ENCODE measurements around the gene ARNT2.

DNA sequence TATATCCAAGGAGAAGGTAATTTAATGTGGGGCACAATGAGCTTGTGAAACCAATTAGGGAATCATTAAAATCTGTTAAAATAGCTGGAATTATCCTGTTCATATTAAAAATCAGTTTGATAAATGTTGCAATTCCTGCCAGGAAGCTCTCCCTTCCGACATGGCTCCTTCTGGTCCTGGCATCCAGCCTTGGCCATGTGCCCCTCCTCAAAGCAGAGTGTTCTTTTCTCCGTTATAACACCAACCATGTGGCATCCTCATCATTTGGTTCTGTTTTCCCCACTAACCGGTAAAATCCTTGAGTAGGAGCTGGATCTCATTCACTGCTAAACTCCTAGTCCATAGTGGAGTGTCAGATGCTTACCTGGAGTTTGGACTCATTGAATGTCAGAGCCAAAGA, 127.2 kb downstream of the ARNT2 start:
- TF ChIP-seq, protein P1, sequence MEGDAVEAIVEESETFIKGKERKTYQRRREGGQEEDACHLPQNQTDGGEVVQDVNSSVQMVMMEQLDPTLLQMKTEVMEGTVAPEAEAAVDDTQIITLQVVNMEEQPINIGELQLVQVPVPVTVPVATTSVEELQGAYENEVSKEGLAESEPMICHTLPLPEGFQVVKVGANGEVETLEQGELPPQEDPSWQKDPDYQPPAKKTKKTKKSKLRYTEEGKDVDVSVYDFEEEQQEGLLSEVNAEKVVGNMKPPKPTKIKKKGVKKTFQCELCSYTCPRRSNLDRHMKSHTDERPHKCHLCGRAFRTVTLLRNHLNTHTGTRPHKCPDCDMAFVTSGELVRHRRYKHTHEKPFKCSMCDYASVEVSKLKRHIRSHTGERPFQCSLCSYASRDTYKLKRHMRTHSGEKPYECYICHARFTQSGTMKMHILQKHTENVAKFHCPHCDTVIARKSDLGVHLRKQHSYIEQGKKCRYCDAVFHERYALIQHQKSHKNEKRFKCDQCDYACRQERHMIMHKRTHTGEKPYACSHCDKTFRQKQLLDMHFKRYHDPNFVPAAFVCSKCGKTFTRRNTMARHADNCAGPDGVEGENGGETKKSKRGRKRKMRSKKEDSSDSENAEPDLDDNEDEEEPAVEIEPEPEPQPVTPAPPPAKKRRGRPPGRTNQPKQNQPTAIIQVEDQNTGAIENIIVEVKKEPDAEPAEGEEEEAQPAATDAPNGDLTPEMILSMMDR (IDR thresholded peaks at IDR 0.05) = no peak
- no peak for TF ChIP-seq POLR2A (IDR thresholded peaks at IDR 0.05)

All from testis (tissue), 2 donors.